Measurements from ENCODE around the gene ATG4A.

ATG4A gene

GRCh38 chrX:108055546-108055945, 36.0 kb upstream of the ATG4A start:
- Histone ChIP-seq H2BK12ac (ENCODE audit: low read length) (no peak overlapping the region), H2BK120ac (ENCODE audit: insufficient read depth, low read length, poor library complexity) (no peak overlapping the region), H4K12ac (ENCODE audit: low read depth, low read length) (no peak overlapping the region), H4K91ac (ENCODE audit: low read depth, low read length) (no peak overlapping the region), H3K79me2 (ENCODE audit: control insufficient read depth, insufficient read depth, low read length, poor library complexity) (no peaks in the 10 kb centered on the region), H3K36me3 (ENCODE audit: control insufficient read depth in 1 of 2, insufficient read depth in 2 of 2, low read length in 2 of 2) (no peaks in the 10 kb centered on the region), H3K27me3 (ENCODE audit: insufficient read depth, low read length) (no peaks in the 10 kb centered on the region), H3K79me1 (ENCODE audit: low read length) (no peaks in the 10 kb centered on the region), H2AK5ac (ENCODE audit: low read length) (no peak overlapping the region), H3K4me2 (ENCODE audit: low read length) (no peak overlapping the region), H2BK5ac (ENCODE audit: low read depth, low read length, poor library complexity) (no peak overlapping the region), H3K18ac (ENCODE audit: low read length) (no peak overlapping the region), H4K8ac (ENCODE audit: low read depth, low read length) (no peak overlapping the region), H3K4ac (ENCODE audit: low read depth, low read length) (no peak overlapping the region), H3K14ac (ENCODE audit: low read length) (no peak overlapping the region), H3K27ac (ENCODE audit: low read depth, low read length) (no peak overlapping the region), H2AFZ (ENCODE audit: insufficient read depth, low read length, poor library complexity) (no peak overlapping the region), H3K23ac (ENCODE audit: low read length) (no peak overlapping the region), H3K4me1 (ENCODE audit: control insufficient read depth in 1 of 2, insufficient read depth in 2 of 2, low read length in 2 of 2) (no peaks in the 10 kb centered on the region), H3K9me3 (ENCODE audit: insufficient read depth, low read depth, low read length) (no peaks in the 10 kb centered on the region), H3K4me3 (ENCODE audit: low read depth, low read length) (no peak overlapping the region), H3K9ac (ENCODE audit: low read length) (no peak overlapping the region)
- no peak for DNase-seq

- Histone ChIP-seq H3K14ac (ENCODE audit: low read length) (no peak overlapping the region), H4K91ac (ENCODE audit: low read depth, low read length) (no peak overlapping the region), H3K9ac (ENCODE audit: low read length) (no peak overlapping the region), H3K4me2 (ENCODE audit: low read length) (no peak overlapping the region), H2BK120ac (ENCODE audit: insufficient read depth, low read length, poor library complexity) (no peak overlapping the region), H3K4ac (ENCODE audit: low read depth, low read length) (no peak overlapping the region), H2AK5ac (ENCODE audit: low read length) (no peak overlapping the region), H3K18ac (ENCODE audit: low read length) (no peak overlapping the region), H3K27ac (ENCODE audit: low read depth, low read length) (no peak overlapping the region), H3K79me2 (ENCODE audit: control insufficient read depth, insufficient read depth, low read length, poor library complexity) (no peaks in the 10 kb centered on the region), H3K79me1 (ENCODE audit: low read length) (no peaks in the 10 kb centered on the region), H3K23ac (ENCODE audit: low read length) (no peak overlapping the region), H3K9me3 (ENCODE audit: insufficient read depth, low read depth, low read length) (no peaks in the 10 kb centered on the region), H3K4me1 (ENCODE audit: control insufficient read depth in 1 of 2, insufficient read depth in 2 of 2, low read length in 2 of 2) (no peaks in the 10 kb centered on the region), H3K36me3 (ENCODE audit: control insufficient read depth in 1 of 2, insufficient read depth in 2 of 2, low read length in 2 of 2) (no peaks in the 10 kb centered on the region), H2AFZ (ENCODE audit: insufficient read depth, low read length, poor library complexity) (no peak overlapping the region), H4K12ac (ENCODE audit: low read depth, low read length) (no peak overlapping the region), H2BK12ac (ENCODE audit: low read length) (no peak overlapping the region), H2BK5ac (ENCODE audit: low read depth, low read length, poor library complexity) (no peak overlapping the region), H3K27me3 (ENCODE audit: insufficient read depth, low read length) (no peaks in the 10 kb centered on the region), H4K8ac (ENCODE audit: low read depth, low read length) (no peak overlapping the region), H3K4me3 (ENCODE audit: low read depth, low read length) (no peak overlapping the region)
- no CpG with 5 or more reads among the region's 1 CpG for WGBS (ENCODE audit: extremely low coverage, insufficient coverage, insufficient read length)
- DNase-seq = no peak
Measured at GRCh38 chrX:108059801-108060200, 31.8 kb upstream of the ATG4A start.

GRCh38 chrX:108064001-108064400, 27.6 kb upstream of the ATG4A start:
- H3K18ac ChIP-seq (ENCODE audit: low read length) = no peak overlapping the region
- no peak for DNase-seq
- no peaks in the 10 kb centered on the region for H3K4me1 ChIP-seq (ENCODE audit: control insufficient read depth in 1 of 2, insufficient read depth in 2 of 2, low read length in 2 of 2)
- no peak overlapping the region for H2BK5ac ChIP-seq (ENCODE audit: low read depth, low read length, poor library complexity)
- H2BK12ac ChIP-seq (ENCODE audit: low read length) = no peak overlapping the region
- no peaks in the 10 kb centered on the region for H3K36me3 ChIP-seq (ENCODE audit: control insufficient read depth in 1 of 2, insufficient read depth in 2 of 2, low read length in 2 of 2)
- H2AFZ ChIP-seq (ENCODE audit: insufficient read depth, low read length, poor library complexity) = no peak overlapping the region
- H3K27ac ChIP-seq (ENCODE audit: low read depth, low read length) = no peak overlapping the region
- no peak overlapping the region for H3K9ac ChIP-seq (ENCODE audit: low read length)
- H2AK5ac ChIP-seq (ENCODE audit: low read length) = no peak overlapping the region
- H3K79me2 ChIP-seq (ENCODE audit: control insufficient read depth, insufficient read depth, low read length, poor library complexity) = no peaks in the 10 kb centered on the region
- no peak overlapping the region for H3K4ac ChIP-seq (ENCODE audit: low read depth, low read length)
- no peaks in the 10 kb centered on the region for H3K79me1 ChIP-seq (ENCODE audit: low read length)
- H4K12ac ChIP-seq (ENCODE audit: low read depth, low read length) = no peak overlapping the region
- H3K9me3 ChIP-seq (ENCODE audit: insufficient read depth, low read depth, low read length) = no peaks in the 10 kb centered on the region
- no peak overlapping the region for H2BK120ac ChIP-seq (ENCODE audit: insufficient read depth, low read length, poor library complexity)
- WGBS (ENCODE audit: extremely low coverage, insufficient coverage, insufficient read length) = no CpG with 5 or more reads among the region's 1 CpG
- H3K23ac ChIP-seq (ENCODE audit: low read length) = no peak overlapping the region
- no peak overlapping the region for H4K8ac ChIP-seq (ENCODE audit: low read depth, low read length)
- H4K91ac ChIP-seq (ENCODE audit: low read depth, low read length) = no peak overlapping the region
- no peak overlapping the region for H3K4me3 ChIP-seq (ENCODE audit: low read depth, low read length)
- H3K27me3 ChIP-seq (ENCODE audit: insufficient read depth, low read length) = no peaks in the 10 kb centered on the region
- H3K14ac ChIP-seq (ENCODE audit: low read length) = no peak overlapping the region
- no peak overlapping the region for H3K4me2 ChIP-seq (ENCODE audit: low read length)

- Histone ChIP-seq H3K27me3 (ENCODE audit: insufficient read depth, low read length) (no peaks in the 10 kb centered on the region), H3K79me1 (ENCODE audit: low read length) (no peaks in the 10 kb centered on the region), H3K4me2 (ENCODE audit: low read length) (no peak overlapping the region), H2BK5ac (ENCODE audit: low read depth, low read length, poor library complexity) (no peak overlapping the region), H3K27ac (ENCODE audit: low read depth, low read length) (no peak overlapping the region), H3K4me3 (ENCODE audit: low read depth, low read length) (no peak overlapping the region), H2BK12ac (ENCODE audit: low read length) (no peak overlapping the region), H3K23ac (ENCODE audit: low read length) (no peak overlapping the region), H4K12ac (ENCODE audit: low read depth, low read length) (no peak overlapping the region), H2BK120ac (ENCODE audit: insufficient read depth, low read length, poor library complexity) (no peak overlapping the region), H3K14ac (ENCODE audit: low read length) (no peak overlapping the region), H3K18ac (ENCODE audit: low read length) (no peak overlapping the region), H3K36me3 (ENCODE audit: control insufficient read depth in 1 of 2, insufficient read depth in 2 of 2, low read length in 2 of 2) (no peaks in the 10 kb centered on the region), H3K9ac (ENCODE audit: low read length) (no peak overlapping the region), H4K91ac (ENCODE audit: low read depth, low read length) (no peak overlapping the region), H2AFZ (ENCODE audit: insufficient read depth, low read length, poor library complexity) (no peak overlapping the region), H3K9me3 (ENCODE audit: insufficient read depth, low read depth, low read length) (no peaks in the 10 kb centered on the region), H3K4ac (ENCODE audit: low read depth, low read length) (no peak overlapping the region), H3K79me2 (ENCODE audit: control insufficient read depth, insufficient read depth, low read length, poor library complexity) (no peaks in the 10 kb centered on the region), H4K8ac (ENCODE audit: low read depth, low read length) (no peak overlapping the region), H2AK5ac (ENCODE audit: low read length) (no peak overlapping the region), H3K4me1 (ENCODE audit: control insufficient read depth in 1 of 2, insufficient read depth in 2 of 2, low read length in 2 of 2) (no peaks in the 10 kb centered on the region)
- no CpG with 5 or more reads among the region's 2 CpGs for WGBS (ENCODE audit: extremely low coverage, insufficient coverage, insufficient read length)
- no peak for DNase-seq
Measured at GRCh38 chrX:108064613-108065012, 27.0 kb upstream of the ATG4A start.

GRCh38 chrX:108068121-108068520, 23.5 kb upstream of the ATG4A start:
- no peak overlapping the region for H3K4me2 ChIP-seq (ENCODE audit: low read length)
- no peak overlapping the region for H3K9ac ChIP-seq (ENCODE audit: low read length)
- no peak overlapping the region for H3K18ac ChIP-seq (ENCODE audit: low read length)
- H2BK120ac ChIP-seq (ENCODE audit: insufficient read depth, low read length, poor library complexity) = no peak overlapping the region
- H3K27me3 ChIP-seq (ENCODE audit: insufficient read depth, low read length) = no peaks in the 10 kb centered on the region
- no peak overlapping the region for H3K27ac ChIP-seq (ENCODE audit: low read depth, low read length)
- no peak overlapping the region for H2BK12ac ChIP-seq (ENCODE audit: low read length)
- H4K91ac ChIP-seq (ENCODE audit: low read depth, low read length) = no peak overlapping the region
- no peak for DNase-seq
- no CpG with 5 or more reads among the region's 1 CpG for WGBS (ENCODE audit: extremely low coverage, insufficient coverage, insufficient read length)
- no peaks in the 10 kb centered on the region for H3K79me2 ChIP-seq (ENCODE audit: control insufficient read depth, insufficient read depth, low read length, poor library complexity)
- no peak overlapping the region for H2AK5ac ChIP-seq (ENCODE audit: low read length)
- H4K8ac ChIP-seq (ENCODE audit: low read depth, low read length) = no peak overlapping the region
- H3K14ac ChIP-seq (ENCODE audit: low read length) = no peak overlapping the region
- H3K36me3 ChIP-seq (ENCODE audit: control insufficient read depth in 1 of 2, insufficient read depth in 2 of 2, low read length in 2 of 2) = no peaks in the 10 kb centered on the region
- H3K9me3 ChIP-seq (ENCODE audit: insufficient read depth, low read depth, low read length) = no peaks in the 10 kb centered on the region
- no peaks in the 10 kb centered on the region for H3K79me1 ChIP-seq (ENCODE audit: low read length)
- H2BK5ac ChIP-seq (ENCODE audit: low read depth, low read length, poor library complexity) = no peak overlapping the region
- no peak overlapping the region for H3K4me3 ChIP-seq (ENCODE audit: low read depth, low read length)
- H2AFZ ChIP-seq (ENCODE audit: insufficient read depth, low read length, poor library complexity) = no peak overlapping the region
- no peak overlapping the region for H3K23ac ChIP-seq (ENCODE audit: low read length)
- H4K12ac ChIP-seq (ENCODE audit: low read depth, low read length) = no peak overlapping the region
- H3K4ac ChIP-seq (ENCODE audit: low read depth, low read length) = no peak overlapping the region
- H3K4me1 ChIP-seq (ENCODE audit: control insufficient read depth in 1 of 2, insufficient read depth in 2 of 2, low read length in 2 of 2) = no peaks in the 10 kb centered on the region

Data from trophoblast cell (in vitro differentiated cells and primary cell).